ENCODE data around the gene ZNF182. TPM values are rescaled to one million over a fixed set of nuclear protein-coding genes. Genes with fewer than 3 reads are reported as not detected.
"Not testable (repeated sequence)": the region's sequence is repeated elsewhere in the genome, so short reads cannot be mapped to it uniquely, and the experiment has no call there.

ZNF182 gene
- total and polyA plus RNA-seq, 8 donors = 1.8 to 6.2 (median 2.8) TPM

DNA sequence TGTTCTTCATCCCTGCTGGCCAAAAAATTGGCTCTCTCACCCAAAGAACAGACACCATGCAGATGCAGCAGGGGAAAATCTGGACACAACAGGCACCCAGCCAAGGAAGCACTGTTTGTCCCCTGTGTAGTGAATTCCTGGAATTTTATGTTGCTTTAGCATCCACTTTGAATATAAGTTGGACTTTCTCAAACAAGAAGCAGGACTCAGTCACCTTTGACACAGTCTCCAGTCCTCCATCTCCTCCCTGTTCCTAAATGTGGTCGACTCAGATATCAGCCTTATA lies 11.8 kb downstream of the ZNF182 start:
- ATAC-seq (peak in 1 of 4 donors; percentile 18), FAIRE-seq (no peak), DNase-seq (no peak)
- Histone ChIP-seq H3K4me1 (no peaks in the 10 kb centered on the region), H3K27ac (peak overlapping the region in 1 of 4 donors; percentile 13), H3K4me3 (no peak overlapping the region), H3K36me3 (no peaks in the 10 kb centered on the region), H3K27me3 (no peaks in the 10 kb centered on the region), H3K9me3 (no peaks in the 10 kb centered on the region)
- TF ChIP-seq, protein P1, sequence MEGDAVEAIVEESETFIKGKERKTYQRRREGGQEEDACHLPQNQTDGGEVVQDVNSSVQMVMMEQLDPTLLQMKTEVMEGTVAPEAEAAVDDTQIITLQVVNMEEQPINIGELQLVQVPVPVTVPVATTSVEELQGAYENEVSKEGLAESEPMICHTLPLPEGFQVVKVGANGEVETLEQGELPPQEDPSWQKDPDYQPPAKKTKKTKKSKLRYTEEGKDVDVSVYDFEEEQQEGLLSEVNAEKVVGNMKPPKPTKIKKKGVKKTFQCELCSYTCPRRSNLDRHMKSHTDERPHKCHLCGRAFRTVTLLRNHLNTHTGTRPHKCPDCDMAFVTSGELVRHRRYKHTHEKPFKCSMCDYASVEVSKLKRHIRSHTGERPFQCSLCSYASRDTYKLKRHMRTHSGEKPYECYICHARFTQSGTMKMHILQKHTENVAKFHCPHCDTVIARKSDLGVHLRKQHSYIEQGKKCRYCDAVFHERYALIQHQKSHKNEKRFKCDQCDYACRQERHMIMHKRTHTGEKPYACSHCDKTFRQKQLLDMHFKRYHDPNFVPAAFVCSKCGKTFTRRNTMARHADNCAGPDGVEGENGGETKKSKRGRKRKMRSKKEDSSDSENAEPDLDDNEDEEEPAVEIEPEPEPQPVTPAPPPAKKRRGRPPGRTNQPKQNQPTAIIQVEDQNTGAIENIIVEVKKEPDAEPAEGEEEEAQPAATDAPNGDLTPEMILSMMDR (IDR thresholded peaks at IDR 0.05) = no peak
- intact Hi-C loops (cut with DNase I) = no loop called here
- WGBS, 2 donors = 39 to 43% methylated on average over 1 of the region's 1 CpG

DNA sequence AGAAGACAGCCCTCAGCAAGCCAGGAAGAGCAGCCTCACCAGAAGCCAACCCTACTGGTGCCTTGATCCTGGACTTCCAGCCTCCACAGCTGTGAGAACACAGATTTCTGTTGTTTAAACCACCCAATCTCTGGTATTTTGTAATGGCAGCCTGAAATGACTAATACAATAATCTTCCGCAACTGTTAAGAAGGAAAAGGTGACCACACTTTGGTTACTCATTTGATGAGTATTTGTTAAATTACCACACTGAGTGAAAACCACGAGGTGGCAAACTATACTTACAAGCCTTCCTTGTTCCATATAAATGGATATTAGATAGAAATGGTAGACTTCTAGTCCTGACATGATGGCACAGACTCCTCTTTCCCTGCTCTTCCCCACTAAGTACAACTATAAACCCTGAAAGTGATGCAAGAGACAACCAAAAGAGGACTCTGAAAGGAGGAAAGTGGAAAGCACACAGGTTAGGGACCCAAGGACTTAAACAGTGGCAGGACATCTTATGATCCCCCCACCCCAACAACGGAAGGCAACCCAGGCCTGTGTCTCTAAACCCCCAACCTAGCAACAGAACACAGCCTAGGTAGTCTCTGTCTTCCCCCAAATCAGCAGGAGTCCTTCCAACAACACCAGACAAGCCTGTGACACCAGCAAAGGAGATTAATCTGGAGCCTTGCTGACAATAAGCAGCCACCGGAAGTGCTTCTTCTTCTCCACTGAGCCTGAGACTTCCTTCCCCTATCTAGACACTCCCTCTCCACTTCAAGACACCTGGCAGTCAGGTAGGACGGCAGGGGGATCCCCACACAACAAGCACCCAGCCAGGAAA lies 12.3 kb downstream of the ZNF182 start:
- H3K27ac ChIP-seq = peak overlapping the region in 1 of 4 donors; percentile 13
- intact Hi-C loops (cut with DNase I) = no loop called here
- no peak for FAIRE-seq

DNA sequence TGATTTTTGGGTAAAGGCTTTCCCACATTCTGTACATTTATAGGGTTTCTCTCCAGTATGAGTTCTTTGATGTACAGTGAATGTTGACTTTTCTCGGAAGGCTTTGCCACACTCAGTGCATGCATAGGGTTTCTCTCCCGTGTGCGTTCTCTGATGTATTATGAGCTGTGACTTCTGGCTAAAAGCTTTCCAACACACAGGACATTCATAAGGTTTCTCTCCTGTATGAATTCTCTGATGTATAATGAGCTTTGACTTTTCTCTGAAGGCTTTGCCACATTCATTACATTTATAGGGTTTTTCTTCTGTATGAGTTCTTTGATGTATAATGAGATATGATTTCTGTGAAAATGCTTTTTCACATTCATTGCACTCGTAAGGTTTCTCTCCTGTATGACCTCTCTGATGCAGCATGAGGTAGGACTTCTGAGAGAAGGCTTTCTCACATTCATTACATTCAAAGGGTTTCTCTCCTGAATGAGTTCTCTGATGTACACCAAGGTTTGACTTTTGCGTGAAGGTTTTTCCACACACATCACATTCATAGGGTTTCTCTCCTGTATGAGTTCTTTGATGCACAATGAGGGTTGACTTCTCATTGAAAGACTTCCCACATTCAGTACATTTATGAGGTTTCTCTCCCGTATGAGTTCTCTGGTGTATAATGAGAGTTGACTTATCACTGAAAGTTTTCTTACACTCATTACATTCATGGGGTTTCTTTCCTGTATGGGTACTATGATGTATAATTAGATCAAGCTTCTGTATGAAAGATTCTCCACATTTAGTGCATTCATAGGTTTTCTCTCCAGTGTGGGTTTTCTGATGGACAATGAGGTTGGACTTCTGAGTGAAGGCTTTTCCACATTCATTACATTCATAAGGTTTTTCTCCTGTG lies 27.3 kb downstream of the ZNF182 start:
- intact Hi-C loops (cut with DNase I) = no loop called here
- H3K4me3 ChIP-seq = no peak overlapping the region
- H3K27ac ChIP-seq = no peak overlapping the region
- TF ChIP-seq, protein P1 (IDR thresholded peaks at IDR 0.05) = no peak
- peaks cover 0 to 22% (median 6%) of the 10 kb centered on the region in 3 donors for H3K36me3 ChIP-seq
- no peaks in the 10 kb centered on the region for H3K4me1 ChIP-seq
- no peak for ATAC-seq
- H3K9me3 ChIP-seq = peaks cover 0 to 8% (median 0%) of the 10 kb centered on the region in 4 donors
- DNase-seq = no peak
- WGBS, 2 donors = 88 to 98% methylated on average over 6 of the region's 6 CpGs
- H3K27me3 ChIP-seq = no peaks in the 10 kb centered on the region
- FAIRE-seq = no peak

More for the DNA sequence above, 12.3 kb downstream of the ZNF182 start:
- Histone ChIP-seq H3K4me1 (no peaks in the 10 kb centered on the region), H3K27me3 (no peaks in the 10 kb centered on the region), H3K4me3 (no peak overlapping the region), H3K36me3 (no peaks in the 10 kb centered on the region), H3K9me3 (no peaks in the 10 kb centered on the region)
- DNase-seq (no peak), ATAC-seq (peak in 1 of 4 donors; percentile 7)
- TF ChIP-seq, protein P1 (IDR thresholded peaks at IDR 0.05) = no peak
- WGBS, 2 donors = 59 to 72% methylated on average over 5 of the region's 5 CpGs

DNA sequence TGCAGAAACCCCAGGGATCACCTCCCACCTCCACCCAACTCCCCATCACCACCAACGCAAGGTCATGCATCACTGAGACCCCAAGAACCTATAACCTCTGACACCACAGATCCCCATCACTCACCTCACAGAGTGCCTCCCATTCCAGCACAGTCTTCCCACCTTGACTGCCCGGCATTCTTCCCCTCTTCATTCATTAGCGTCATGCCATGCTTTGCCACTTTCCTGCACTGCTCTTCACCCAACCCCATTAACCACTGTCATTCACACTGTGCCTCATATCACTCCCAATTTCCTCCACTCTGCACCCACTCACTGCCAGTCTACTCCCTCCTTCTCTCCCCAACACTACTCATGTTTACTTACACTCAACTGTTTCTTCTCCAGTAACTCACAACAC lies 30.6 kb downstream of the ZNF182 start:
- Histone ChIP-seq H3K36me3 (peaks cover 0 to 6% (median 3%) of the 10 kb centered on the region in 3 donors), H3K4me1 (no peaks in the 10 kb centered on the region), H3K9me3 (peaks cover 0 to 8% (median 0%) of the 10 kb centered on the region in 4 donors), H3K27me3 (no peaks in the 10 kb centered on the region), H3K27ac (no peak overlapping the region), H3K4me3 (no peak overlapping the region)
- intact Hi-C loops (cut with DNase I) = no loop called here
- no peak for FAIRE-seq
- no peak for ATAC-seq
- TF ChIP-seq, protein P1 (IDR thresholded peaks at IDR 0.05) = no peak
- DNase-seq = no peak
- WGBS, 2 donors = 81 to 92% methylated on average over 3 of the region's 3 CpGs

DNA sequence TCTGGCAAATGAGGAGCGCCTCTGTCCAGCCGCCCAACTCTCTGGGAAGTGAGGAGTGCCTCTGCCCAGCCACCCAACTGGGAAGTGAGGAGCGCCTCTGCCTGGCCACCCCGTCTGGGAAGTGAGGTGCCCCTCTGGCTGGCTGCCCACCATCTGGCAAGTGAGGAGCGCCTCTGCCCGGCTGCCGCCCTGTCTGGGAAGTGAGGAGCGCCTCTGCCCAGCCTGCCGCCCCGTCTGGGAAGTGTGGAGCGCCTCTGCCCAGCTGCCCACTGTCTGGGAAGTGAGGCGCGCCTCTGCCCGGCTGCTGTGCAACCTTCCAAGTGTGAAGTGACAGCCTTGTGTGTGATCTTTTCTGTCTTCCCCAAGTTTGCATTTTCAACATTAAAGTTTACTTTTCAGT lies 38.3 kb downstream of the ZNF182 start:
- H3K9me3 ChIP-seq; H3K27ac ChIP-seq; H3K4me3 ChIP-seq; H3K4me1 ChIP-seq; H3K36me3 ChIP-seq; DNase-seq; intact Hi-C loops (cut with DNase I); FAIRE-seq; ATAC-seq; H3K27me3 ChIP-seq: not testable (repeated sequence)
- WGBS, 2 donors = 88 to 96% methylated on average over 14 of the region's 14 CpGs

DNA sequence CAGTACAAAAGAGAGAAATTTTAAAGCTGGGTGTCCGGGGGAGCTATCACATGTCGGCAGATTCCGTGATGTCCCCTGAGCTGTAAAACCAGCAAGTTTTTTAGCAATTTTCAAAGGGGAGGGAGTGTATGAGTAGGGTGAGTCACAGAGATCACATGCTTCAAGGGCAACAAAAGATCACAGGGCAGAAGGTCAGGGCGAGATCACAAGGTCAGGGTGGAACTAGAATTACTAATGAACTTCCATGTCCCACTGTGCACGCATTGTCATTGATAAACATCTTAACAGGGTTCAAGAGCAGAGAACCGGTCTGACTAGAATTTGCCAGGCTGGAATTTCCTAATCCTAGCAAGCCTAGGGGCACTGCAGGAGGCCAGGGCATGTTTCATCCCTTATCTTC lies 42.0 kb downstream of the ZNF182 start:
- H3K4me1 ChIP-seq; DNase-seq; H3K36me3 ChIP-seq; H3K27me3 ChIP-seq; ATAC-seq; H3K9me3 ChIP-seq; H3K4me3 ChIP-seq; intact Hi-C loops (cut with DNase I); H3K27ac ChIP-seq; FAIRE-seq: not testable (repeated sequence)
- WGBS, 2 donors = 50 to 52% methylated on average over 6 of the region's 6 CpGs

Measured in pancreas (tissue), 10 donors.